HG02840 (cell line): ENCODE measurements around the gene MPDZ.

Experiments used
- ATAC-seq: cut with Tn5 transposase; IDR thresholded peaks from one replicate; pipeline ENCODE4 v1.9.1; 2021; ENCODE audit warnings: mild to moderate bottlenecking, moderate library complexity, moderate number of reproducible peaks; ENCODE audit not compliant: unreplicated experiment, low FRiP score

Gene MPDZ

DNA sequence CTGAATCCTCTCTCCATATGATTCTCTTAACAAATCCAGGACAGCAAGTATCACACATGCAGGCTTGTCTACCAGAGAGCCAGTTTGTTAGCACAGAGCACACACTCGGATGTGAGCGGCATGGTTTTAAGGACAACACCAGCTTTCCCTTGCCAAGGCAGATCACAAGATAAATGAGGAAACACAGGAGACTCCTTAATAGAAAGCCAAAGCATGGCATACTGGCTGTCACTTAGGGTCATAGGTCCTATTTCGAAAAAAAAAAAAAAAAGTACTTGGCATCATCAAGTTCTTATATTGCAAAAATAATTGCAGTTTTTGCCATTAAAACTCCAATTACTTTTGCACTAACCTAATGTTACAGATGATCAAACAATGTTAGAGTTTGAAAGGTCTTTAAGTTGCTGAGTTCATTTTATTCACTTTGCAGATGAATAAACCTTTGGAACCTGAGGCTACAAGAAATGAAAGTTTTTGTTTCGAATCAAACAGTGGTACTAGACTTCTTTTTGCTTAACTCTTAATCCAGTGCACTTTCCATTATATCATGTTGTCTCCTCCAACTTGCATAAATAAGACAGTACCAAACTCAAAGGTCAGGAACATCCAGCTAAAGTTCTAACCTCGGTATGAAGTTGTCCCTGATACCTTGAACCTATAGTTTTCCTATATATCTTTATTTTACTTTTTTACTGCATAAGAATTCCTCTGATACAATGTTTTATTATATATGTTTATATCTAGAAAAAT lies 138.5 kb downstream of the MPDZ start:
- ATAC-seq: no peak

DNA sequence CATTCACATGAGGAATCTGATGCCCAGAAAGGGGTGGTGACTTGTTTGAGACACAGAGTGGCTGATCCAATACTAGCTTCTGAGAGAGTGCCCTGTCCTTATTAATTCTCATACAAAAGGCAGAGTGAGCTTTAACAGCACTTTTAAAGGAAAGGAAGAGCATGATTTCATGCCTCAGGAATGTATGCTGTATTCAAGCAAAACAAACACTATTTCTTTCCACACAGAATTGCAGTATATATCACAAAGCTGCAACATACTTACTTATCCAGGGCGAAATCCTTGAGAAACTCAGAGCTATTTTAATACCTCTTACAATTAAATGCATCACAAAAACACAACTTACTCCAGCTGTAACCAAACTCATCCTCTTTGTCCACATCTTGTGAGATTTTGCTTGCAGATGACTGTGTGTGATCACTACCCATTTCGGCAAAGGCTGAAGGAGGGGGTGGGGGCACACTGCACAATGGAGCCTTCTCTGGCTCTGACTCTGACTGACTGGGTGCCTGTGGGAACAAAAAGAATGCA lies 139.8 kb downstream of the MPDZ start:
- no peak for ATAC-seq

- no peak for ATAC-seq
Measured at GRCh38 chr9:13137426-13137825, 142.1 kb downstream of the MPDZ start.

DNA sequence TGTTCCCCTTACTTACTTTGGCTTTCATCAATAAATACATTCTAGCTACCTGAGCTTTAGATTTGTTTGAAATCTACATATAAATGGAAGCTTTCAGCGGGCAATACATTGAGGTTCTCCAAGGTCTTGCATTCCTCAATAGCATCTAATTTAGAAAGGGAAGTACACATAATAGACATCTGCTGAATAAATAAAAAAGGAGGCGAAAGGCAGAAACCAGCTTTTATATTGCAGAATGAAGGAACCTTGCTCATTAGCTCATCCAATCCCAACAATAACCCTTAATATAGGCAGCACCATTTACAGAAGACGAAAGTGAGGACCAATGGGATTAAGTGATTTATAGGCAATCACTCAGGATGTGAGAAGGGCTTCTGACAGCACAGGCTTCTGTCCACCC lies 147.5 kb downstream of the MPDZ start:
- ATAC-seq: no peak

DNA sequence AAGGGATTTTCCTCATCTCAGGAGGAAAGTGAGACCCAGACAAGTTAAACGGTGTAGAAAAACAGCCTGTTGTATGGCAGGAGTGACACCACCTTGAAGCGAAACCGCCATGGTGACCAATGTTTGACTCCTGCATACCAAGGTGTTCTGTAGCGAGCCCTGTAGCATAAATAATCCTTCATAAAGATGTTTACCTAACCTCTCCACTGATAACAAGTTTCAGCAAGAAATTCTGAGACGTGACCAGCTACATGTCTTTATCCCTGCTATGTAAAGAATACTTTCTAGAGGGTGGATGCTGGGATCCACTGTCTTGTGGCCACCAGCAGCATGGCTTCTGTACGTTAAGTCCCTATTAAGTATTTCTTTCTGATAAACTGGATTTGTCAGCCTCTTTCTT lies 148.1 kb downstream of the MPDZ start:
- no peak for ATAC-seq

DNA sequence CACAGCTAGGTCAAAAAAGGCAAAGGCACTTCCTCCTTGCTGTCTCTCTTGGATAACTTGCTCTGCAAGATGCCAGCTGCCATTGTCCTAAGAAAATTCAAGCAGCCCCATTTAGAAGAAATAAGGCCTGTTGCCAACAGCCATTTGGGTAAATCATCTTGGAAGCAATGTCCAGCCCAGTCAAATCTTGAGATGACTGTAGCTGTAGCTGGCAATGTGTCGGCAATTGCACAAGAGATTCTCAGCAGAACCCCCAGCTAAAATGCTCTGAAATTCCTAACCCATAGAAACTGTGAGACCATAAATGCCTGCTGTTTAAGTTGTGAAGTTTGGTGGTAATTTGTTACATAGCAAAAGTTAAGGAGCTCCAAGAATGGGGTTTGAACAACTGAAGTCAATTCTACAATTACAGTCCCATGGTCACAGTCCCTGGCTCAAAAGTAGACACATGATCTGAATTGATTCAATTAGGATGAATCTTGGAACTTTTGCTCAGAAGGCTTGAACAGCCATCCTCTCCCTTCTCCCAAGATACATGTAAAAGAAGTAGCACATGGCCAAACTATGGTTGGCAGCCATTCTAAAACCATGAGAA lies 151.1 kb downstream of the MPDZ start:
- no peak for ATAC-seq

DNA sequence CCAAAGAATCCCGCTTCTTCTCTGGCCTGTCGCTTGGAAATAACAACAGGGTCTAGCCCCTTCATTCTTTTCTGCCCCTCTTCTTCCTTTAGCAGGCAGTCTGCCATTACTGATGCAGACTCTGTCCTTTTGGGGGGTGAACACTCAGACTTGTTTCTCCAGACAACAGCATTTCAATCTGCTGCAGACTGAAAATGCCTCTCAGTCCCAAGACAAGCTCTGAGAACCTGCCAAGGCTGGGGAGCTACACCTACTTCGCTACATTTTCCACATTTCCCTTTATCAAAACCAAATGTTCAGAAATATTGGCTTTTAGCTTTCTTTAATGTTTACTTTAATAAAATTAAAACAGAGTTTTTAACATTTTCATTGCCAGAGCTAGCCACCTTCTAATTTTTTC lies 152.4 kb downstream of the MPDZ start:
- no peak for ATAC-seq

GRCh38 chr9:13125261-13125660 lies 154.2 kb downstream of the MPDZ start:
- no peak for ATAC-seq

GRCh38 chr9:13122756-13123369 lies 156.6 kb downstream of the MPDZ start:
- ATAC-seq: no peak

- no peak for ATAC-seq
Measured at GRCh38 chr9:13118313-13118712, 161.2 kb downstream of the MPDZ start.

DNA sequence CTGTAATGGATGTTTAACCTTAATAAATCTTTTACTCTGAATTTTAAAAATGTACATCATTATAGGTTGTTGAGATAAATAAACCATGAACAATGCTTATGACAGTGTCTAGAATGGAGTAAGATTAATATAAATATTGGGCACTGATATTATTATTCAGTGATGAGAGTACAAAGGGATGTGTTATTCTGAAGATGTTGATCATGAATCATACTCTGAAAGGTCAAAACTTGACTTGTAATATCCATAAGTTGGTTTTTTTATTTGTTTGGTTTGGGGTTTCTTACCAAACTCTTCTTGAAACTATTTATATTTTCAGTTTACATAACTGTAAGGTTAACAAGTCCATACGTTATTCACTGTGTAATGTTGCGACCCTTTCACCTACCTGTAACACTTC lies 163.2 kb downstream of the MPDZ start:
- no peak for ATAC-seq

DNA sequence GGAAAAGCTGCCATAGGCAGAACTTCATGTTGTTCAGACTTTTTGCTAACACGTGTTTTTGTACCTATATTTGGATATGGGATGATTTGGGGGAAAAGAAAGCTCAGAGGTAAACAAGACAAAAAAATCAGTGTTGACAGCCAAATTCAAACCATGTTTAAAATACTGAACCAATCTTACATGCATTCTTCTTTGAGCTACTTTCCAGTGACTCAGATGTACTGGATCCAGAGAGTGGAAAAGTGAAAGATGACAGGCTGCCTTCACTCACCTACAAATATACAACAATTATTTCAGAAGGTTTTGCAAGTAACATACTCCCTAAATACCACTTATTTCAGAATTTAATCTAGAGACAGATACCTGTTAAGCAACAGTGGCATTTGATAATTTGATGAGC lies 165.7 kb downstream of the MPDZ start:
- ATAC-seq: no peak

DNA sequence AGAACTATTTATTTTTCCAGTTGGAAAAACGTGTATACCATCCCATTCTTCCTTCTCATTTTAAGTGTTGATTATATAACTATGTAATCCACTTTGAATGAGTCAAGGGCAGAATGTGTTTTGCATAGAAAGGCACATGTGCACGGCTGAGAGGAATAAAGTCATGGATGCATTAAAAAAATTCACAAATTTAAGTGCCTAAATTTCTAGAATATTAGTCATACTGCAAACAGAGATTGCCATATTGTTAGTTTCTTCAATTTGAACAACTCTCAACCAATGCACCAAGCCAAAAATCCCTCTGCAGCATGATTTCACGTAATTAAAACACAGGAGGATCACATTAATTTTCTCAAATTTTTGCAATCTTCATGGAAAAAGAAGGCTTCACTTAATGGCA lies 166.3 kb downstream of the MPDZ start:
- ATAC-seq: no peak

- ATAC-seq: no peak
Measured at GRCh38 chr9:13111778-13112177, 167.7 kb downstream of the MPDZ start.

DNA sequence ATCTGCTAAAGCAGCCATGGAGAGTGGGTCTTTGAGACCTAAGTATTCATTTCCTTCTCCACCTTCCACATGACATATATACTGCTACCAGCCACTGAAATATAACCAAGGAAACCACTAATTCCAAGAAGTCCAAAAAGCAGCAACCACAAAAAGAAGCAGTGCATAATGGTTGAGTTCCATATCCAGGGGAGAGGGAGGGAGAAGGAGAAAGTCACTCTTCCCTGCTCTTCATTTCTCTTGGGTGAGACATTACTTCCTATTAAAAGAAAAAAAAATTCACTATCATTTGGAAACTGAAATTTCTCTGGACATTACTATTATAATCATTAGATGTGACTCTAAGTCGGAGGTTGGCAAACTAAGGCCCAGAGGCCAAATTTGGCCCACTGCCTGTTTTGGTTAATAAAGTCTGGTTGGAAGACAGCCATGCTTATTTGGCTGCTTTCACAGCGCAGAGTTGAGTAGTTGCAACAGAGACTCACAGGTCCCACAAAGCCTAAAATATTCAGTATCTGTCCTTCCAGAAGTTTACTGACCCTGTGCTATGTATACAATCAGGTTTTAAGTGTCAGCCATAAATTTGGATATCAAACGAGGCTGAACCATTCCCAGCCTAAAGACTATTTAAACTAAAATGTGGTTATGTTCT lies 168.6 kb downstream of the MPDZ start:
- no peak for ATAC-seq

DNA sequence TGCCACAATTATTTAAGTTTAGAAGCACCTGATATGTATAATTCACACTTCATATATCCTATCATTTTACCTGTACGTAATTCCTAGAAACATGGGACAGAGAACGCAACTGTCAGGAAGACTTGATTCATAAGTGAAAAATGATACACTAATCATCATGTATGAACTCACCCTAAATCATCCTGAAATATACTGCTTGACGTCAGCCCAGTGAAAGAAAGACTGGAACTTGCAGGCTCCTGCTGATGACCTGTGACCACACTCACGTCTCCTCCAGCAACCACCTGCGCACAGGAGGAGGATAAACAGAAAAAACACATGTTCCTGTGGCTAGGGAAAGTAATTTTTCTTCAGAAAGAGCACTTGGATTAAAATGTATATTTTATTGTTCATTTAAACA lies 169.7 kb downstream of the MPDZ start:
- no peak for ATAC-seq

DNA sequence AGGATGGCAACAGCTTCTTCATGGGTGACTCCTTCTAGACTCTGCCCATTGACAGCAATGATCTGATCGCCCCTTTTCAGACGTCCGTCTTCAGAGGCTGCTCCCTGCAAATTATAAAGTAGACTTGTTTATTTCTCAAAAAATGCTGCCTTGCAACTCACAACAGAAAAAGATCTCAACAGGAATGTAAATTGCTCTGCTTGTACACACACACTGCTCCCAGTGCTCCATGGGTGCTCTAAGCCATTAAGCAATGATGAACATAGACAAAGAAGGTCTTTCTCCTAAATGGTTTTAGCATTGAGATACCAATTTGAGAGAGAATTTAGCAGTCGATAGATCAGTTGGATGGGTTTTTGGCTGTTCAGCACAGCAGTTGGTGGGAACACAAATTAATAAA lies 172.5 kb downstream of the MPDZ start:
- ATAC-seq: no peak

- ATAC-seq: no peak
Measured at GRCh38 chr9:13100914-13101572, 178.4 kb downstream of the MPDZ start.

- ATAC-seq: no peak
Measured at GRCh38 chr9:13095056-13095455, 184.4 kb downstream of the MPDZ start.

DNA sequence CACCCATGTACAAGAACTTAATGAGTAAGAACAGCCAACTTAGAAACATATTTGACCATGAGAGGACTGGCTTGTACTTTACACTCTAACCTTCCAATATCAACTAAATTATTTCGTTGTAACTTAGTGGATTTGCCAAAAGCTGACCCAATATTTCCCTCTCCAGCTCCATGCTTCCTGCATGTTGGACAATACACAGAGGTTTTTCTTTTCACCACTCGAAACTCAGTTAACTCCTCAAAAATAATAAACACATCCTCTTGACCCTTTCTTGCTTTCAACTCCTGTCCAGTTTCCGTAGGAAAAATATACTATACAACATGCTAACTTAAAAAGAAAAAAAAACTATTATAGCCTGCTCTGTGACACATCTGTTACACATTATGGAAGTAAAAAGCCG lies 188.9 kb downstream of the MPDZ start:
- ATAC-seq: no peak

GRCh38 chr9:13089666-13090065 lies 189.8 kb downstream of the MPDZ start:
- no peak for ATAC-seq
